ENCODE measurements around the gene TMEM229B.

DNA sequence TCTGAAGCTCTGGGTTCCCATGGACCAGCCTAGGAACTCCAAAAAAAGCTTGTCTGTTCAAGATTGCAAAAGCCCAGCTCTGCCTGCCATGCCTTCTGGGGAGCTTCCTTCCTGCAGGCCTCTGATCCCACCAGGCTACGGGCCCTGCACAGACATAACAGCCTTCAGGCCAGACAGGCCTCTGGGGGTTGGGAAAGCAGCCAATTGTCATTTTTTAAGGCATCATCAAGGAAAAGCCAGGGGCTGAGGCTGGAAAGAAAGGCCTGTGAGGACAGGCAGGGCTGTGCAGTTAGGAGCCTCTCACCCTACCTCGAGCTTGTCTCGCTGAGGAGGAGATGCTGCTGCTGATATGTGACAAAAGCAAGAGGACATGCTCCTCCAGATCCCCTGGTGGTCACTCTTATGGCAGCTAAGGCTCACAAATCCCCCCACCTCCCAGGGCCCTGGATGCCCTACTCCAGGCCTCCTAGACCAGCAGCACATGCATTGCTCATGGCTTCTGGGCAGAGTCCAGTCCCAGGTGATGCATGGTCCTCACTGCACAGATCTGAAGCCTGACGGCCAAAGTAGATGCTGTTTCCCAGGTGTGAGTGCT lies 2.9 kb downstream of the TMEM229B start:
- TF ChIP-seq, protein P1, sequence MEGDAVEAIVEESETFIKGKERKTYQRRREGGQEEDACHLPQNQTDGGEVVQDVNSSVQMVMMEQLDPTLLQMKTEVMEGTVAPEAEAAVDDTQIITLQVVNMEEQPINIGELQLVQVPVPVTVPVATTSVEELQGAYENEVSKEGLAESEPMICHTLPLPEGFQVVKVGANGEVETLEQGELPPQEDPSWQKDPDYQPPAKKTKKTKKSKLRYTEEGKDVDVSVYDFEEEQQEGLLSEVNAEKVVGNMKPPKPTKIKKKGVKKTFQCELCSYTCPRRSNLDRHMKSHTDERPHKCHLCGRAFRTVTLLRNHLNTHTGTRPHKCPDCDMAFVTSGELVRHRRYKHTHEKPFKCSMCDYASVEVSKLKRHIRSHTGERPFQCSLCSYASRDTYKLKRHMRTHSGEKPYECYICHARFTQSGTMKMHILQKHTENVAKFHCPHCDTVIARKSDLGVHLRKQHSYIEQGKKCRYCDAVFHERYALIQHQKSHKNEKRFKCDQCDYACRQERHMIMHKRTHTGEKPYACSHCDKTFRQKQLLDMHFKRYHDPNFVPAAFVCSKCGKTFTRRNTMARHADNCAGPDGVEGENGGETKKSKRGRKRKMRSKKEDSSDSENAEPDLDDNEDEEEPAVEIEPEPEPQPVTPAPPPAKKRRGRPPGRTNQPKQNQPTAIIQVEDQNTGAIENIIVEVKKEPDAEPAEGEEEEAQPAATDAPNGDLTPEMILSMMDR (IDR thresholded peaks at IDR 0.05): no peak
- TF ChIP-seq POLR2A (IDR thresholded peaks at IDR 0.05) (no peak), EP300 (IDR thresholded peaks at IDR 0.05) (no peak)
